BE2C (cell line): Measurements from ENCODE around the gene EPS15.
"Not testable (repeated sequence)": the region's sequence is repeated elsewhere in the genome, so short reads cannot be mapped to it uniquely, and the experiment has no call there.

Experiments
- DNase-seq: peaks from one replicate; pipeline ENCODE4 v3.0.0-alpha.2; 2020
- H3K27me3 ChIP-seq: fragments of 250-450 bp; sonication (Bioruptor Pico); 2 replicates; pipeline ENCODE4 v1.5.1; 2020; ENCODE audit warnings: mild to moderate bottlenecking
- H3K36me3 ChIP-seq: fragments of 250-450 bp; sonication (Bioruptor Pico); 2 replicates; pipeline ENCODE4 v1.5.1; 2020; ENCODE audit warnings: mild to moderate bottlenecking
- H3K4me1 ChIP-seq: fragments of 250-450 bp; sonication (Bioruptor Pico); 2 replicates; pipeline ENCODE4 v1.5.1; 2020
- H3K4me3 ChIP-seq: 2 replicates; pipeline ENCODE4 v1.5.1; 2011; ENCODE audit warnings: low read depth, low read length
- H3K9me3 ChIP-seq: fragments of 250-450 bp; sonication (Bioruptor Pico); 2 replicates; pipeline ENCODE4 v1.5.1; 2020
- TF ChIP-seq, protein P1 (sequence below): IDR thresholded peaks from 2 replicates; pipeline ENCODE4 v1.5.1; 2012; ENCODE audit warnings: mild to moderate bottlenecking, low read depth, low read length

Gene EPS15

DNA sequence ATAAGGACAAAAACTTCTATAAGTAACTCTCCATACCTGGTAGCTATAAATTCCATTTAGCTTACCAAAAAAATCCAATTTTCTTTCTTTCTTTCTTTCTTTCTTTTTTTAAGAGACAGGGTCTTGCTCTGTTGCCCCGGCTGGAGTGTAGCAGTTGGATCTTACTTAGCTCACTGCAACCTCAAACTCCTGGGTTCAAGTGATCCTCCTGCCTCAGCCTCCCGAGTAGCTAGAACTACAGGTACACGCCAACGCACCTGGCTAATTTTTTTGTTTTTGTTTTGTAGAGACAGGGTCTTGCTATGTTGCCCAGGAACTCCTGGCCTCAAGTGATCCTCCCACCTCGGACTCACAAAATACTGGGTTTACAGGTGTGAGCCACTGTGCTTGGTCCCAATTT lies 75.5 kb downstream of the EPS15 start:
- DNase-seq: no peak
- Histone ChIP-seq H3K4me1 (no peaks in the 10 kb centered on the region), H3K9me3 (no peaks in the 10 kb centered on the region), H3K27me3 (no peaks in the 10 kb centered on the region), H3K4me3 (no peak overlapping the region), H3K36me3 (no peaks in the 10 kb centered on the region)
- TF ChIP-seq, protein P1, sequence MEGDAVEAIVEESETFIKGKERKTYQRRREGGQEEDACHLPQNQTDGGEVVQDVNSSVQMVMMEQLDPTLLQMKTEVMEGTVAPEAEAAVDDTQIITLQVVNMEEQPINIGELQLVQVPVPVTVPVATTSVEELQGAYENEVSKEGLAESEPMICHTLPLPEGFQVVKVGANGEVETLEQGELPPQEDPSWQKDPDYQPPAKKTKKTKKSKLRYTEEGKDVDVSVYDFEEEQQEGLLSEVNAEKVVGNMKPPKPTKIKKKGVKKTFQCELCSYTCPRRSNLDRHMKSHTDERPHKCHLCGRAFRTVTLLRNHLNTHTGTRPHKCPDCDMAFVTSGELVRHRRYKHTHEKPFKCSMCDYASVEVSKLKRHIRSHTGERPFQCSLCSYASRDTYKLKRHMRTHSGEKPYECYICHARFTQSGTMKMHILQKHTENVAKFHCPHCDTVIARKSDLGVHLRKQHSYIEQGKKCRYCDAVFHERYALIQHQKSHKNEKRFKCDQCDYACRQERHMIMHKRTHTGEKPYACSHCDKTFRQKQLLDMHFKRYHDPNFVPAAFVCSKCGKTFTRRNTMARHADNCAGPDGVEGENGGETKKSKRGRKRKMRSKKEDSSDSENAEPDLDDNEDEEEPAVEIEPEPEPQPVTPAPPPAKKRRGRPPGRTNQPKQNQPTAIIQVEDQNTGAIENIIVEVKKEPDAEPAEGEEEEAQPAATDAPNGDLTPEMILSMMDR: no peak

DNA sequence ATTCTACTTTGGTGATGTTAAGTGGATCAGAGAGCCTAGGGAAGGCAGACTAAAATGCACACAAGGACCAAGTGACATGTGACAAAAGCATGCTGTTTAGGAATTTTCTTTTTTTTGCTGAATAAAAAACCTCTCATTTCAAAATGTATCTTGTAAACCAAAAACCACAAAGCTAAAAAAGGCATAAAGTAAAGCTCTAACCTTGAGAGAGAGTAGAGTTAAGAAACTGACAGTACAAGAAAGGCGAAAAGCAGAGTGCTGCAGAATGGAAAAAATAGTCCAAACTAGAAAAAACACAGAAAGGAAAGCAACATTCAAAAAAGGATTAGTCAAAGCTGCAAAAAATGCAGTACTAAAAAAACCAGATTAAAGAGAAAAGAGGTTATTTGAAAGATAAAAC lies 76.5 kb downstream of the EPS15 start:
- no peaks in the 10 kb centered on the region for H3K27me3 ChIP-seq
- H3K36me3 ChIP-seq: no peaks in the 10 kb centered on the region
- H3K4me1 ChIP-seq: no peaks in the 10 kb centered on the region
- H3K4me3 ChIP-seq: no peak overlapping the region
- TF ChIP-seq, protein P1: no peak
- DNase-seq: no peak
- no peaks in the 10 kb centered on the region for H3K9me3 ChIP-seq

DNA sequence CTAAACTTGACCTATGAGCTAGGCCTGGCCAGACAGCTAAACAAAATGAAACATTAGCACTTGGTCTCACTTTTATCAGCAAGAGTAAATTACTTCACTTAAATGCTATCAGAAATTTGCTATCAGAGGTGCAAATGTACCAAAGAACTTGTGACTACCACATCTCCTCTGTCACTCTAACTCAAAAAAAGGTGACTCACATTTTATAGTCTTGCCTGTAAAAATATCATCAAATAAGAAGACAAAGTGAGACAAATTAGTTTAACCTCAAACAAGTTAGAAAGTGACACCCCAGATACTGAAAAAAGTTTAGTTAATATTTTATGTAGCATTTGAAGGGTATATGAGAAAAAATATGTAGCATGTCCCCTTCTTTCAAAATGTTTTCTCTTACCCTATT lies 76.9 kb downstream of the EPS15 start:
- no peaks in the 10 kb centered on the region for H3K27me3 ChIP-seq
- H3K4me1 ChIP-seq: no peaks in the 10 kb centered on the region
- H3K36me3 ChIP-seq: no peaks in the 10 kb centered on the region
- no peak for DNase-seq
- no peak overlapping the region for H3K4me3 ChIP-seq
- no peaks in the 10 kb centered on the region for H3K9me3 ChIP-seq
- TF ChIP-seq, protein P1: no peak

DNA sequence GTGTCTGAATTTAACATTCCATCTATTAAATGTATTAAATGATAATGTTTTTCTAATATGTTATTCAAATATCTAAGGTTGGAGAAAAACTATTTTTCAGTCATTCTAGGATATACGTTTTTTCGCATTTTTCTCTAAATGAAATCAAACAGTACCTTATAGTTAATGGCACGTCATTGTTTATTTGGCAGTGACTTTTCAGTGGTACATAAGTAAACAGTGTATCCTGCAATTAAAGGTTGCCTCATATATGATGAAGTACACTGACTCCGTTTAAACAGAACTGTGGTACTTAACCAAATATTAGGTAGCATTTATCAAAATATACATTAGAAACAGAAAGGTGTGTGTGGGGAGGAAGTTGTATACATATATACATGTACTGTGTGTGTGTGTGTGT lies 79.2 kb downstream of the EPS15 start:
- H3K4me3 ChIP-seq: no peak overlapping the region
- no peaks in the 10 kb centered on the region for H3K27me3 ChIP-seq
- H3K4me1 ChIP-seq: no peaks in the 10 kb centered on the region
- TF ChIP-seq, protein P1: no peak
- H3K36me3 ChIP-seq: no peaks in the 10 kb centered on the region
- H3K9me3 ChIP-seq: no peaks in the 10 kb centered on the region
- DNase-seq: no peak

DNA sequence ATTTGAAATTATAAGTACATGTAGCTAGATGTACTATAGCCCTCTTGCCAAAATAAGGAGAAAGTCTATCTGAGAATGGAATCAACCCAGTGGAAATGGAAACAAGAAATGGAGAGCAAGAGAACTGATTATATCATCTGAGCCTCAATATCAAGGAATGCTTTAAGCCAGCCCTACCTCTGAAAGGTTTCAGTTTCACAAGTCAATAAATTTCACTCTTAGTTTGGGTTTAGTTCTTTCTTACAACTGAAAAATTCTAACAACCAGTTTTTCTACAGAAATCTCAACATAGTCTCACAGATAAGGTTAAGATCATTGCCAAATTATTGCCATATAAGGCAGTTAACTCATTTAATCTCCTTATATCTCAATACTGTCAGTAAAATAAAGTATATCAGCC lies 80.0 kb downstream of the EPS15 start:
- Histone ChIP-seq H3K4me1 (no peaks in the 10 kb centered on the region), H3K36me3 (no peaks in the 10 kb centered on the region), H3K4me3 (no peak overlapping the region), H3K9me3 (no peaks in the 10 kb centered on the region), H3K27me3 (no peaks in the 10 kb centered on the region)
- no peak for DNase-seq
- TF ChIP-seq, protein P1: no peak

DNA sequence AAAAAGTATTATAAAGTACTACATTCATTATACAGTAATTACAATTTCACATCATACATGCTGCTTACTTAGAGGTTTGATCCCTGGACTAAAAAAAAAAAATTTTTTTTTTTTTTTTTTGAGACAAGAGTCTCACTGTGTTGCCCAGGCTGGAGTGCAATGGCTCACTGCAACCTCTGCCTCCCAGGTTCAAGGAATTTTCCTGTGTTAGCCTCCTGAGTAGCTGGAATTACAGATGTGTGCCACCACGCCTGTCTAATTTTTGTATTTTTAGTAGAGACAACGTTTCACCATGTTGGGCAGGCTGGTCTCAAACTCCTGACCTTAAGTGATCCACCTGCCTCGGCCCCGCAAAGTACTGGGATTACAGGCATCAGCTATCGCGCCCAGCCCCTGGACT lies 81.7 kb downstream of the EPS15 start:
- H3K4me3 ChIP-seq, H3K27me3 ChIP-seq, H3K9me3 ChIP-seq, H3K36me3 ChIP-seq, H3K4me1 ChIP-seq, DNase-seq: not testable (repeated sequence)

DNA sequence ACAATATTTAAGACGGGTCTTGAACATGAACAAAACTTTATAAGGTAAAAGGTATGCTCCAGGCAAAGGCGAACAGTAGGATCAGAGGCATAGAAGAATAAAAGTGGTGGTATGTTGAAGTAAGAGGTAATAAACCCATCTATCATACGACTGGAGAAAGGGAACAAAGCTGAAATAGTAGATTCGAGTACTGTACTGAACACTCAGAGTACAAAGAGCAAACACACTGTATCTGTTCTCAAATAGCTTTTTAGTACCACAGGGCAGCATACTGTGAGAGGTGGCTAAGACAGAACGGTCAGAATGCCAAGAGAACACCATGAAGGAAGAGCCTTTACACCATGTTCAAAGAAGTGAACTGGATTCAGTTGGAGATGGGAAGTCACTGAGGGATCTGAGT lies 83.2 kb downstream of the EPS15 start:
- no peaks in the 10 kb centered on the region for H3K4me1 ChIP-seq
- H3K36me3 ChIP-seq: no peaks in the 10 kb centered on the region
- H3K4me3 ChIP-seq: no peak overlapping the region
- DNase-seq: no peak
- H3K9me3 ChIP-seq: no peaks in the 10 kb centered on the region
- no peaks in the 10 kb centered on the region for H3K27me3 ChIP-seq
- TF ChIP-seq, protein P1: no peak
